ENCODE data around the gene DMAC2. TPM values are rescaled to one million over a fixed set of nuclear protein-coding genes. Genes with fewer than 3 reads are reported as not detected.

The DMAC2 gene
- total RNA-seq, 4 donors from 2014 or later = 34.8 to 49.8 (median 35.7) TPM

DNA sequence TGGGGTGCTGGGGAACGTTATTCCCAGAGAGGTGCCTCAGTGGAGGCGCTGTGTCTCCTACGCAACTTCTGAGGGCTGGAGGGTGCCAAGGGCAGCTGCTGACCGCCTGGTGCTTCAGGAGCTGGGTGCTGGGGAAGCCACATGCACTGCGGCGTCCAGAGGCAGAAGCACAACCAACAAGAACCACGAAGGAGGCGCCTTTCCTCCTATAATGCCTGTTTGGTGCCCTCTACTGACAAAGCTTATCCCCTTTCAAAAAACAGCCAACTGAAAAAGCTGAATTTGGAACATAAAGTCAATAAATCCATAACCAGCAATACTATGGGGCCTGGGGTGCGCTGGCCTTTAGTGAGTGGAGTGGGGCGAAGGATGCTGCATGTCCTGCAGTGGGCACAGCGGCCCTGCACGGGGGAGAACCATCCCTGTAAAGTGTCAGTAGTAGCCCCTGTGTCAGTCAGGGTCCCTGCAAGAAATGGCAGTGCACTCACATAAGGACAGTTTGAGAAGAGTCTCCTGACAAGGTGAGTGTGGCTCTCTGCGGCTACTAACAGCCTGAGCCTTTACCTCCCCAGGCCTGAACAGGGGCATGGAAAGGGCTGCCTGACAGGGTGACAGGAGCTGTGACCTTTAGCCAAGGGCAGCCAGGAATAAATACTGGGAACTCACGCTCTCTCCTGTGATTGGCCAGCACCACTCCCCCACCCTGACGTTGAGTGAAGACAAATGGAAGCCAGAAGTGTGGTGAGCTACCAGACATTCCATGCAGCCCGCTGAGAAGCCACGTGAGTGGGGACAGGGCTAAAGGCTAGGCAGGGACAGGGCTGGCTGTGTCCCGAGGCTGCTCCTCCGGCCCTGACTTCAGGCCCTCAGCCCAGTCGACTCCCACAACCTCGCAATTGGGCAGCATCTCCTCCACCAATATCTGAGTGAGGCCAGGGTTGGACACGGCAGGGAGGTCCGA lies 8.0 kb downstream of the DMAC2 start:
- intact Hi-C loops (cut with DNase I; ENCODE audit: low total_unique reads) = no loop called here
- no peak for DNase-seq (ENCODE audit: low spot score in 2 of 2)
- no peak overlapping the region for H3K4me3 ChIP-seq (ENCODE audit: low read depth, poor library complexity, severe bottlenecking)
- 72 to 76% methylated on average over 23 of the region's 23 CpGs for WGBS, 2 donors
- TF ChIP-seq POLR2A (IDR thresholded peaks at IDR 0.05) = no peak
- TF ChIP-seq, protein P1, sequence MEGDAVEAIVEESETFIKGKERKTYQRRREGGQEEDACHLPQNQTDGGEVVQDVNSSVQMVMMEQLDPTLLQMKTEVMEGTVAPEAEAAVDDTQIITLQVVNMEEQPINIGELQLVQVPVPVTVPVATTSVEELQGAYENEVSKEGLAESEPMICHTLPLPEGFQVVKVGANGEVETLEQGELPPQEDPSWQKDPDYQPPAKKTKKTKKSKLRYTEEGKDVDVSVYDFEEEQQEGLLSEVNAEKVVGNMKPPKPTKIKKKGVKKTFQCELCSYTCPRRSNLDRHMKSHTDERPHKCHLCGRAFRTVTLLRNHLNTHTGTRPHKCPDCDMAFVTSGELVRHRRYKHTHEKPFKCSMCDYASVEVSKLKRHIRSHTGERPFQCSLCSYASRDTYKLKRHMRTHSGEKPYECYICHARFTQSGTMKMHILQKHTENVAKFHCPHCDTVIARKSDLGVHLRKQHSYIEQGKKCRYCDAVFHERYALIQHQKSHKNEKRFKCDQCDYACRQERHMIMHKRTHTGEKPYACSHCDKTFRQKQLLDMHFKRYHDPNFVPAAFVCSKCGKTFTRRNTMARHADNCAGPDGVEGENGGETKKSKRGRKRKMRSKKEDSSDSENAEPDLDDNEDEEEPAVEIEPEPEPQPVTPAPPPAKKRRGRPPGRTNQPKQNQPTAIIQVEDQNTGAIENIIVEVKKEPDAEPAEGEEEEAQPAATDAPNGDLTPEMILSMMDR (IDR thresholded peaks at IDR 0.05) = no peak

GRCh38 chr19:41430922-41431321 lies 8.8 kb downstream of the DMAC2 start:
- no peak overlapping the region for H3K4me3 ChIP-seq (ENCODE audit: low read depth, poor library complexity, severe bottlenecking)
- TF ChIP-seq POLR2A (IDR thresholded peaks at IDR 0.05) = no peak
- TF ChIP-seq, protein P1 (IDR thresholded peaks at IDR 0.05) = no peak
- DNase-seq (ENCODE audit: low spot score in 2 of 2) = no peak
- intact Hi-C loops (cut with DNase I; ENCODE audit: low total_unique reads) = no loop called here
- 81 to 98% methylated on average over 6 of the region's 6 CpGs for WGBS, 2 donors

DNA sequence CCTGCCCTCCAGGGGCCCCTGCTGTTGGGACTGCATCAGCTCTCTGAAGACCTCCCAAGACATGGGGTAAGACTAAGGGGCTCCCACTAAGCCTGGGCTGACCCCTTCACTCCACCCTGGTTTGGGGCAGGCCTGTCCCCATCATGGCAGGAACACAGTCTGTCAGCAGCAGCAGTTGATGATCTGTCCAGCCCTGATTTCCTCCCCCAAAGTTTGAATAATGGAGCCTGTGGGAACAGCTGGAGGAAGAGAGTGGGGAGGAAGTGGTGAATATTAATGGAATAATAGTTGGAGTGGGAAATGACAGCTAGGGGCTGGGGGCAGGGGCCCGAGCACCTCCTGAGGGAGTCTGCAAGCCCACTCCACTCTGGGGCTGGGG lies 11.2 kb downstream of the DMAC2 start:
- intact Hi-C loops (cut with DNase I; ENCODE audit: low total_unique reads) = no loop called here

DNA sequence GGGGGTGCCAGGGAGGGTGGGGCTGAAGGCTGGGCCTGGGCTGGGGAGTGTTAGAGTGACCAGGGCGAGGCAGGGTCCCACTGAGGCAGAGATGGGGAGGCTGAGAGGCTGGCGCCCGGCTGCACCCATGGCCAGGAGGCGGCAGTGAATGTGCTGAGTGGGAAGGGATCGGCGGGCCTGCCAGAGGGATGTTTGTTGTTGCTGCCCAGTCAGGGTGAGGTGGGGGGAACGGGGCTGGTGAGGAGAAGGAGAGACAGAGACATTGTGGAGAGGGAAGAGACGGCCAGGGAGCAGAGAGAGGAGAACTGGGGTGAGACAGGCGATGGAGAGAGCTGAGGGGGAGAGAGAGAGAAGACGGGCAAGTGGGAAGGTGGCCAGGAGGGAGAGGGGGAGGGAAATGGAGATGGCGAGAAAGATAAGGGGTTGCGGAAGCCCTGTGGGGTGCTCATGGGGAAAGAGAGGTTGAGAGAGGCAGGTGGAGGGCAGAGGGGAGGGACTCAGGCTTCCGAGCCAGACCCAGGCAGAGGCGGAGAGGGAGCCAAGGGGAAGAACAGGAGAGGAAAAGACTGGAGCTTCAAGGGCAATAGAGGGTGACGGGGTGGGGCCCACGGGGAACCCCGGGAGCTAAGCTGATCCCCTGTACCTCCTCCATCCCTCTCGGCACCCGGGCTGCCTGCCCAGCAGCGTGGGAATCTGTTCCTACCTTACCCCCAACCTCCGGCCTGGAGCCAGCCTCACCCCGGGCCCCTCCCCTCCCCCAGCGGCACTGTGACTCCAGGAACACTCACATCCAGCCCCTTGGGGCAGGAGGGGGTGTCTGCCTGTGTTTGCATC lies 11.8 kb downstream of the DMAC2 start:
- TF ChIP-seq, protein P1 (IDR thresholded peaks at IDR 0.05) = no peak
- TF ChIP-seq POLR2A (IDR thresholded peaks at IDR 0.05) = no peak
- intact Hi-C loops (cut with DNase I; ENCODE audit: low total_unique reads) = no loop called here
- no peak overlapping the region for H3K4me3 ChIP-seq (ENCODE audit: low read depth, poor library complexity, severe bottlenecking)
- 8 to 9% methylated on average over 23 of the region's 23 CpGs for WGBS, 2 donors
- DNase-seq (ENCODE audit: low spot score in 2 of 2) = peak in 1 of 2 donors; percentile 89

More for the DNA sequence above, 11.2 kb downstream of the DMAC2 start:
- WGBS, 2 donors = 54 to 77% methylated on average over 1 of the region's 1 CpG
- no peak overlapping the region for H3K4me3 ChIP-seq (ENCODE audit: low read depth, poor library complexity, severe bottlenecking)
- TF ChIP-seq, protein P1 (IDR thresholded peaks at IDR 0.05) = no peak
- TF ChIP-seq POLR2A (IDR thresholded peaks at IDR 0.05) = no peak
- DNase-seq (ENCODE audit: low spot score in 2 of 2) = no peak

GRCh38 chr19:41426952-41427646 lies 12.6 kb downstream of the DMAC2 start, which contains the start of gene B3GNT8:
Gene B3GNT8, minus strand, starts transcription at chr19:41427374. Its CDS starts 596 bp downstream, at chr19:41426778.
- intact Hi-C loops (cut with DNase I; ENCODE audit: low total_unique reads) = no loop called here
- 6 to 16% methylated on average over 12 to 15 of the region's 19 CpGs for WGBS, 2 donors
- peak; percentile 79 to 96 for DNase-seq (ENCODE audit: low spot score in 2 of 2)
- H3K4me3 ChIP-seq (ENCODE audit: low read depth, poor library complexity, severe bottlenecking) = peak within 1 kb of the TSS; percentile 21
- TF ChIP-seq, protein P1 (IDR thresholded peaks at IDR 0.05) = no peak

Data from lower leg skin (tissue), 4 donors.